Sciatic nerve (tissue), 2 donors: ENCODE data around the gene MAST4. TPM values are rescaled to one million over a fixed set of nuclear protein-coding genes. Genes with fewer than 3 reads are reported as not detected.

ENCODE experiments used
- ATAC-seq: fragments of 200-7000 bp; cut with Tn5 transposase; one replicate; pipeline ENCODE4 v1.9.1; 2020; ENCODE audit warnings: mild to moderate bottlenecking, moderate library complexity
- DNase-seq: peaks from one replicate; pipeline ENCODE4 v3.0.0-alpha.2; 2020; ENCODE audit warnings: low spot score
- intact Hi-C: fragments of 100-400 bp; cut with DNase I; formaldehyde crosslinking; loops from one replicate; pipeline ENCODE4 v1.14.2; 2022
- total RNA-seq: library from RNA; stranded (reverse); fragmentation: NEBNext Ultra II Directional; extraction: Animal tissue kit (Norgen Biotek cat#: 25700); gene quantifications from one replicate; pipeline ENCODE4 v1.2.1, GENCODE V29; 2021
- donor health status: DM: no; HTN: no; CAD: no.
- donor health status: DM: no; HTN: no; CAD: no.

The MAST4 gene
- total RNA-seq, 1 donor from 2014 or later: 47.9 TPM

GRCh38 chr5:66850354-66851075, 254.3 kb downstream of the MAST4 start:
- ATAC-seq: no peak
- intact Hi-C loops: no loop called here

GRCh38 chr5:66851306-66851705, 255.1 kb downstream of the MAST4 start:
- ATAC-seq (no peak), DNase-seq (no peak)
- intact Hi-C loops: no loop called here

More at GRCh38 chr5:66850354-66851075, 254.3 kb downstream of the MAST4 start:
- DNase-seq: no peak

GRCh38 chr5:66854416-66854815, 258.2 kb downstream of the MAST4 start:
- no peak for DNase-seq
- no peak for ATAC-seq
- intact Hi-C loops: no loop called here

- intact Hi-C loops: no loop called here
- DNase-seq (no peak), ATAC-seq (no peak)
Measured at GRCh38 chr5:66856041-66856805, 260.0 kb downstream of the MAST4 start.

GRCh38 chr5:66859526-66859925, 263.3 kb downstream of the MAST4 start:
- DNase-seq (no peak), ATAC-seq (no peak)
- intact Hi-C loops: no loop called here

GRCh38 chr5:66860199-66860975, 264.2 kb downstream of the MAST4 start:
- ATAC-seq: peak; percentile 36
- intact Hi-C loops: no loop called here
- no peak for DNase-seq

GRCh38 chr5:66861402-66861801, 265.2 kb downstream of the MAST4 start:
- ATAC-seq (peak; percentile 51), DNase-seq (no peak)
- intact Hi-C loops: no loop called here

GRCh38 chr5:66862020-66862419, 265.8 kb downstream of the MAST4 start:
- ATAC-seq: no peak
- intact Hi-C loops: no loop called here

GRCh38 chr5:66863243-66864170, 267.3 kb downstream of the MAST4 start:
- ATAC-seq: no peak
- intact Hi-C loops: no loop called here
- DNase-seq: no peak

More at GRCh38 chr5:66862020-66862419, 265.8 kb downstream of the MAST4 start:
- DNase-seq: no peak

- no peak for ATAC-seq
- intact Hi-C loops: no loop called here
Measured at GRCh38 chr5:66864240-66864884, 268.2 kb downstream of the MAST4 start.

GRCh38 chr5:66867618-66868322, 271.6 kb downstream of the MAST4 start:
- DNase-seq: no peak
- intact Hi-C loops: no loop called here
- no peak for ATAC-seq

More at GRCh38 chr5:66864240-66864884, 268.2 kb downstream of the MAST4 start:
- DNase-seq: no peak

- intact Hi-C loops: no loop called here
- no peak for ATAC-seq
- DNase-seq: no peak
Measured at GRCh38 chr5:66869347-66869746, 273.2 kb downstream of the MAST4 start.

- ATAC-seq (no peak), DNase-seq (no peak)
- intact Hi-C loops: no loop called here
Measured at GRCh38 chr5:66870708-66871107, 274.5 kb downstream of the MAST4 start.

GRCh38 chr5:66871651-66872050, 275.5 kb downstream of the MAST4 start:
- DNase-seq (no peak), ATAC-seq (no peak)
- intact Hi-C loops: no loop called here

- DNase-seq (no peak), ATAC-seq (no peak)
- intact Hi-C loops: no loop called here
Measured at GRCh38 chr5:66872736-66873331, 276.6 kb downstream of the MAST4 start.

- ATAC-seq: no peak
- no peak for DNase-seq
- intact Hi-C loops: no loop called here
Measured at GRCh38 chr5:66874004-66874403, 277.8 kb downstream of the MAST4 start.

- intact Hi-C loops: no loop called here
- no peak for ATAC-seq
- DNase-seq: no peak
Measured at GRCh38 chr5:66875315-66875714, 279.1 kb downstream of the MAST4 start.
